ENCODE data around the gene KISS1. TPM values are rescaled to one million over a fixed set of nuclear protein-coding genes. Genes with fewer than 3 reads are reported as not detected.

Gene KISS1
- total RNA-seq, 1 experiment from 2014 or later, result 1.3 TPM

GRCh38 chr1:204154568-204155255 lies 41.6 kb downstream of the KISS1 start:
- CTCF ChIA-PET, result no interaction called here
- no peak overlapping the region for H3K27ac ChIP-seq (ENCODE audit: low read depth, low read length)
- no peaks in the 10 kb centered on the region for H4K20me1 ChIP-seq (ENCODE audit: insufficient read depth)
- no peak for TF ChIP-seq RAD21 (IDR thresholded peaks at IDR 0.05; ENCODE audit: low read depth)
- H3K9me2 ChIP-seq (ENCODE audit: insufficient read depth), result no peaks in the 10 kb centered on the region
- POLR2A ChIA-PET, result no interaction called here
- H3K9me3 ChIP-seq (ENCODE audit: control insufficient read depth in 1 of 2, insufficient read depth in 1 of 2, low read depth in 1 of 2, low read length in 2 of 2), result no peaks in the 10 kb centered on the region
- H3K27me3 ChIP-seq (ENCODE audit: insufficient read depth, low read length), result no peaks in the 10 kb centered on the region
- DNase-seq (ENCODE audit: low read depth, low spot score) (no peak), ATAC-seq (no peak)
- no TSS peak for BruUV-seq (replicated peaks)
- RAD21 ChIA-PET (ENCODE audit: low non-redundant PET in 1 of 2, low total read pairs in 2 of 2, uncharacterized antibody in 2 of 2, unreplicated experiment in 2 of 2), result no interaction called here
- H3K36me3 ChIP-seq (ENCODE audit: control insufficient read depth in 1 of 2, insufficient read depth in 2 of 2, low read length in 2 of 2), result no peaks in the 10 kb centered on the region
- H3K4me2 ChIP-seq (ENCODE audit: low read length), result no peak overlapping the region
- no peak overlapping the region for H2AFZ ChIP-seq (ENCODE audit: low read depth, low read length, poor library complexity, severe bottlenecking)
- peaks cover 8 to 27% of the 10 kb centered on the region in 2 experiments for H3K4me1 ChIP-seq (ENCODE audit: control insufficient read depth in 1 of 2, insufficient read depth in 2 of 2, low read length in 2 of 2)
- H3K79me2 ChIP-seq (ENCODE audit: insufficient read depth, low read length), result no peaks in the 10 kb centered on the region
- no peak overlapping the region for H3K4me3 ChIP-seq (replicated peaks in 1 of 2; ENCODE audit: low read depth in 1 of 2, low read length in 2 of 2)
- intact Hi-C loops (cut with micrococcal nuclease), result no loop called here
- no peak overlapping the region for H3K9ac ChIP-seq (ENCODE audit: low read length)

- no peaks in the 10 kb centered on the region for H4K20me1 ChIP-seq (ENCODE audit: insufficient read depth)
- H3K27ac ChIP-seq (ENCODE audit: low read depth, low read length), result no peak overlapping the region
- H2AFZ ChIP-seq (ENCODE audit: low read depth, low read length, poor library complexity, severe bottlenecking), result no peak overlapping the region
- no TSS peak for BruUV-seq (replicated peaks)
- H3K9me2 ChIP-seq (ENCODE audit: insufficient read depth), result no peaks in the 10 kb centered on the region
- intact Hi-C loops (cut with micrococcal nuclease), result no loop called here
- H3K27me3 ChIP-seq (ENCODE audit: insufficient read depth, low read length), result no peaks in the 10 kb centered on the region
- no peak overlapping the region for H3K4me3 ChIP-seq (replicated peaks in 1 of 2; ENCODE audit: low read depth in 1 of 2, low read length in 2 of 2)
- no peaks in the 10 kb centered on the region for H3K79me2 ChIP-seq (ENCODE audit: insufficient read depth, low read length)
- no peak overlapping the region for H3K9ac ChIP-seq (ENCODE audit: low read length)
- H3K9me3 ChIP-seq (ENCODE audit: control insufficient read depth in 1 of 2, insufficient read depth in 1 of 2, low read depth in 1 of 2, low read length in 2 of 2), result no peaks in the 10 kb centered on the region
- ChIA-PET POLR2A (interaction anchor here (0.6 kb wide), 1 partner anchor 259 kb away, joined by 4 read pairs; no protein-coding TSS in a partner anchor), CTCF (no interaction called here), RAD21 (ENCODE audit: low non-redundant PET in 1 of 2, low total read pairs in 2 of 2, uncharacterized antibody in 2 of 2, unreplicated experiment in 2 of 2) (interaction anchor here in 1 of 2 experiments (1.0 kb wide), 1 partner anchor 9 kb away, joined by 3 read pairs; no protein-coding TSS in a partner anchor)
- ATAC-seq (no peak), DNase-seq (ENCODE audit: low read depth, low spot score) (no peak)
- peaks cover 8 to 27% of the 10 kb centered on the region in 2 experiments for H3K4me1 ChIP-seq (ENCODE audit: control insufficient read depth in 1 of 2, insufficient read depth in 2 of 2, low read length in 2 of 2)
- no peaks in the 10 kb centered on the region for H3K36me3 ChIP-seq (ENCODE audit: control insufficient read depth in 1 of 2, insufficient read depth in 2 of 2, low read length in 2 of 2)
- TF ChIP-seq SIN3A (IDR thresholded peaks at IDR 0.05; ENCODE audit: low read depth) (no peak), SRF (IDR thresholded peaks at IDR 0.05; ENCODE audit: low read depth) (no peak), CBX3 (IDR thresholded peaks at IDR 0.05; ENCODE audit: low read depth) (no peak), EZH2 (IDR thresholded peaks at IDR 0.05) (no peak), CEBPB (IDR thresholded peaks at IDR 0.05; ENCODE audit: low read depth) (no peak), ZNF274 (IDR thresholded peaks at IDR 0.05; ENCODE audit: low read depth, low read length) (no peak)
- TF ChIP-seq, protein P1, sequence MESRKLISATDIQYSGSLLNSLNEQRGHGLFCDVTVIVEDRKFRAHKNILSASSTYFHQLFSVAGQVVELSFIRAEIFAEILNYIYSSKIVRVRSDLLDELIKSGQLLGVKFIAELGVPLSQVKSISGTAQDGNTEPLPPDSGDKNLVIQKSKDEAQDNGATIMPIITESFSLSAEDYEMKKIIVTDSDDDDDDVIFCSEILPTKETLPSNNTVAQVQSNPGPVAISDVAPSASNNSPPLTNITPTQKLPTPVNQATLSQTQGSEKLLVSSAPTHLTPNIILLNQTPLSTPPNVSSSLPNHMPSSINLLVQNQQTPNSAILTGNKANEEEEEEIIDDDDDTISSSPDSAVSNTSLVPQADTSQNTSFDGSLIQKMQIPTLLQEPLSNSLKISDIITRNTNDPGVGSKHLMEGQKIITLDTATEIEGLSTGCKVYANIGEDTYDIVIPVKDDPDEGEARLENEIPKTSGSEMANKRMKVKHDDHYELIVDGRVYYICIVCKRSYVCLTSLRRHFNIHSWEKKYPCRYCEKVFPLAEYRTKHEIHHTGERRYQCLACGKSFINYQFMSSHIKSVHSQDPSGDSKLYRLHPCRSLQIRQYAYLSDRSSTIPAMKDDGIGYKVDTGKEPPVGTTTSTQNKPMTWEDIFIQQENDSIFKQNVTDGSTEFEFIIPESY (IDR thresholded peaks at IDR 0.05; ENCODE audit: extremely low read depth, insufficient replicate concordance, low read length), result no peak
- TF ChIP-seq, protein P2, sequence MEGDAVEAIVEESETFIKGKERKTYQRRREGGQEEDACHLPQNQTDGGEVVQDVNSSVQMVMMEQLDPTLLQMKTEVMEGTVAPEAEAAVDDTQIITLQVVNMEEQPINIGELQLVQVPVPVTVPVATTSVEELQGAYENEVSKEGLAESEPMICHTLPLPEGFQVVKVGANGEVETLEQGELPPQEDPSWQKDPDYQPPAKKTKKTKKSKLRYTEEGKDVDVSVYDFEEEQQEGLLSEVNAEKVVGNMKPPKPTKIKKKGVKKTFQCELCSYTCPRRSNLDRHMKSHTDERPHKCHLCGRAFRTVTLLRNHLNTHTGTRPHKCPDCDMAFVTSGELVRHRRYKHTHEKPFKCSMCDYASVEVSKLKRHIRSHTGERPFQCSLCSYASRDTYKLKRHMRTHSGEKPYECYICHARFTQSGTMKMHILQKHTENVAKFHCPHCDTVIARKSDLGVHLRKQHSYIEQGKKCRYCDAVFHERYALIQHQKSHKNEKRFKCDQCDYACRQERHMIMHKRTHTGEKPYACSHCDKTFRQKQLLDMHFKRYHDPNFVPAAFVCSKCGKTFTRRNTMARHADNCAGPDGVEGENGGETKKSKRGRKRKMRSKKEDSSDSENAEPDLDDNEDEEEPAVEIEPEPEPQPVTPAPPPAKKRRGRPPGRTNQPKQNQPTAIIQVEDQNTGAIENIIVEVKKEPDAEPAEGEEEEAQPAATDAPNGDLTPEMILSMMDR (IDR thresholded peaks at IDR 0.05 in 2 of 3, conservative IDR thresholded peaks at IDR 0.05 in 1 of 3; ENCODE audit: borderline replicate concordance in 1 of 3, insufficient read depth in 1 of 3, low read depth in 2 of 3, low read length in 2 of 3), result no peak
- TF ChIP-seq, protein P3, sequence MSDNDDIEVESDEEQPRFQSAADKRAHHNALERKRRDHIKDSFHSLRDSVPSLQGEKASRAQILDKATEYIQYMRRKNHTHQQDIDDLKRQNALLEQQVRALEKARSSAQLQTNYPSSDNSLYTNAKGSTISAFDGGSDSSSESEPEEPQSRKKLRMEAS (IDR thresholded peaks at IDR 0.05), result no peak
- no peak overlapping the region for H3K4me2 ChIP-seq (ENCODE audit: low read length)
Measured at GRCh38 chr1:204153667-204154066, 42.6 kb downstream of the KISS1 start.
